Measurements from ENCODE around the gene MCTP2.
"Not testable (repeated sequence)": the region's sequence is repeated elsewhere in the genome, so short reads cannot be mapped to it uniquely, and the experiment has no call there.

The MCTP2 gene

DNA sequence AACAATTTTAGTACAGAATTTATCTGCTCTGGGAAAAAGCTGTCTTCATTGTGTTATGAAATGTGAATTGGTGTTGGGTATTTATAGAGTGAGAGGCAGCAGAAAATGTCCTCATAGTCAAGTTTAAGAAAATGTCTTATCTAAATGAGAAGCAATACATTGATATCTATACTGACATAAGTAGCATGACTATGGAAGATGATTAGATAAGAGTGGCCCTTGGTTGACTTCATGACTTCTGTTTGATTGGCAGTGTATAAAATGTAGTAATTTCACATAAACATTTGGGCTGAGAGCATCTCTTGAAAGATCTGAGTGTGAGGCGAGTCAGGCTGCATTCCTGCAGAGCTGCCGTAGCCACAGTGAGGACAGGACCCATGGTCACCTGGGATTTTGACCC lies 19.4 kb downstream of the MCTP2 start:
- H3K4me3 ChIP-seq (ENCODE audit: low read length in 2 of 2): no peak overlapping the region
- no peaks in the 10 kb centered on the region for H3K27me3 ChIP-seq (ENCODE audit: control insufficient read depth in 1 of 2, insufficient read depth in 2 of 2, low read length in 2 of 2)
- no peak overlapping the region for H3K27ac ChIP-seq (ENCODE audit: low read length)
- no peaks in the 10 kb centered on the region for H3K9me3 ChIP-seq (ENCODE audit: control insufficient read depth in 2 of 2, low read length in 2 of 2)
- H3K36me3 ChIP-seq (ENCODE audit: control insufficient read depth in 2 of 2, insufficient read depth in 2 of 2, low read length in 2 of 2): no peaks in the 10 kb centered on the region
- no peaks in the 10 kb centered on the region for H3K4me1 ChIP-seq (ENCODE audit: control insufficient read depth, insufficient read depth, low read length)
- H3K9ac ChIP-seq (ENCODE audit: low read length in 2 of 2): no peak overlapping the region

DNA sequence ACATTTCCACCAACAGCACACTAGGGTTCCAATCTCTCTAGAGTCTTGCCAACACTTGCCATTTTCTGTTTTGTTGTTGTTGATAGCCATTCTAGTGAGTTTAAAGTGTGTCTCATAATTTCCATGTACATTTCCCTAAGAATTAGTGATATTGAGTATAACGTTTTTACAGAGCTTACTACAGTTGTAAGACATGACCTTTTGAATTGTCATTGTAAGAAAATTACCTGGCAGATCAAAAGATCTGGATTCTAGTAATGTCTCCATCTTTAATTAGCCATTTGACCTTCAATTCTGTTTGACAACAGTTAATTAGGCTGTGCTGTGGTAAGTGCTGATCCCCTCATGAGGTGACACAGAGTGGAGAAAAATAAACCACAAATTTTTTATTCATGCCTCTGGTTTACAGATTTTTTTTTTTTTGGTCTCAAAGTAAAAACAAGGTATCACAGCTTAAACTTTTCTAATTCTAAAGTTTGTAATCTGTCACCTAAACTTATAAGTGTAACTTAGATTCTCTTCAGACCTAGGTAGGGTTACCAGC lies 20.9 kb downstream of the MCTP2 start:
- Histone ChIP-seq H3K36me3 (ENCODE audit: control insufficient read depth in 2 of 2, insufficient read depth in 2 of 2, low read length in 2 of 2) (no peaks in the 10 kb centered on the region), H3K27me3 (ENCODE audit: control insufficient read depth in 1 of 2, insufficient read depth in 2 of 2, low read length in 2 of 2) (no peaks in the 10 kb centered on the region), H3K9me3 (ENCODE audit: control insufficient read depth in 2 of 2, low read length in 2 of 2) (no peaks in the 10 kb centered on the region), H3K4me3 (ENCODE audit: low read length in 2 of 2) (no peak overlapping the region), H3K27ac (ENCODE audit: low read length) (no peak overlapping the region), H3K9ac (ENCODE audit: low read length in 2 of 2) (no peak overlapping the region), H3K4me1 (ENCODE audit: control insufficient read depth, insufficient read depth, low read length) (no peaks in the 10 kb centered on the region)

DNA sequence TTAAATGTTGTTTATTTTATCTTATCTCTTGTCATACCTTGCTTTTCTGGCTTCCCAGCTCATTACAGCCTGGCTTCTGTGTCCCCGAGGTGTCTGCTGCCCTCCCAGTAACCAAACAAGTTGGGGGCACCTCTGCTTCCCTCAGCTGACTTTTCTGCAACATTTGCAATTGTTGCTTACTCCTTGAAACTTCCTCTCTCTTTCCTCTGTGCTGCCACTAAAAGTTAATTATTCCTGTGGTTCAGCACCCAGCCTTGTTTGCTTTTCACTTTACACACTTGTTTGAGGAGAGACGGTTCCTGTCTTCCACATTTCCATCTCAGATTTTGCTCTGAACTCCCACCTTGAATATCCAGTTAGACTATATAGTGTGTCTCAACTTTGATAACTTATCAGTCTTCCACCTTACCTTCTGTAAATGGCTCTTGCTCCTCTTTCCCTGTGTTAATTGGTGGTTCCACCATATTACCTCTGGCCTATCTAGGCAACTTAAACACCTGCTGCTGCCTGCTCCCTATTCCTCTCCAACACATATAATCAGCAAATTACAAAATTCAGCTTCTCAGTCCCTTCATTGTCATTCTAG lies 21.6 kb downstream of the MCTP2 start:
- no peaks in the 10 kb centered on the region for H3K36me3 ChIP-seq (ENCODE audit: control insufficient read depth in 2 of 2, insufficient read depth in 2 of 2, low read length in 2 of 2)
- no peaks in the 10 kb centered on the region for H3K4me1 ChIP-seq (ENCODE audit: control insufficient read depth, insufficient read depth, low read length)
- no peaks in the 10 kb centered on the region for H3K27me3 ChIP-seq (ENCODE audit: control insufficient read depth in 1 of 2, insufficient read depth in 2 of 2, low read length in 2 of 2)
- H3K4me3 ChIP-seq (ENCODE audit: low read length in 2 of 2): no peak overlapping the region
- no peaks in the 10 kb centered on the region for H3K9me3 ChIP-seq (ENCODE audit: control insufficient read depth in 2 of 2, low read length in 2 of 2)
- H3K9ac ChIP-seq (ENCODE audit: low read length in 2 of 2): no peak overlapping the region
- H3K27ac ChIP-seq (ENCODE audit: low read length): no peak overlapping the region

DNA sequence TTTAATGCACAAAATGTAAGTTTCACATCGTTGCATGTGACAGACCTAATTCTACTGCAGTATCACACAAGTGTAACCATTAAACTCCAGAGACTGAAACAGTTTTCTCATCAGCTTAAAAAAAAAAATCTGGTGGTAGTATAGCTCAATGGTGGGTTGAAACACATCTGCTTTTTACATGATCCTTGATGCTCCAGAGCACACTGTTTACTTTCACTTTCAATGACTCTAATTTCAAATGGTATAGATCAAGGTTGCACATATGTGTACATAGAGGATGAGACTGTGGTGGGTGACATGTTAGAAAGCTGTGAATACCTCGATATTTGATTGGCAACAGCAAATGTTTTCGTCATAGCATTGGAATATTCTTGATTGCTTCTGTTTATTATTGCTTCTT lies 22.4 kb downstream of the MCTP2 start:
- Histone ChIP-seq H3K27me3 (ENCODE audit: control insufficient read depth in 1 of 2, insufficient read depth in 2 of 2, low read length in 2 of 2) (no peaks in the 10 kb centered on the region), H3K9me3 (ENCODE audit: control insufficient read depth in 2 of 2, low read length in 2 of 2) (no peaks in the 10 kb centered on the region), H3K4me1 (ENCODE audit: control insufficient read depth, insufficient read depth, low read length) (no peaks in the 10 kb centered on the region), H3K36me3 (ENCODE audit: control insufficient read depth in 2 of 2, insufficient read depth in 2 of 2, low read length in 2 of 2) (no peaks in the 10 kb centered on the region), H3K4me3 (ENCODE audit: low read length in 2 of 2) (no peak overlapping the region), H3K9ac (ENCODE audit: low read length in 2 of 2) (no peak overlapping the region), H3K27ac (ENCODE audit: low read length) (no peak overlapping the region)

DNA sequence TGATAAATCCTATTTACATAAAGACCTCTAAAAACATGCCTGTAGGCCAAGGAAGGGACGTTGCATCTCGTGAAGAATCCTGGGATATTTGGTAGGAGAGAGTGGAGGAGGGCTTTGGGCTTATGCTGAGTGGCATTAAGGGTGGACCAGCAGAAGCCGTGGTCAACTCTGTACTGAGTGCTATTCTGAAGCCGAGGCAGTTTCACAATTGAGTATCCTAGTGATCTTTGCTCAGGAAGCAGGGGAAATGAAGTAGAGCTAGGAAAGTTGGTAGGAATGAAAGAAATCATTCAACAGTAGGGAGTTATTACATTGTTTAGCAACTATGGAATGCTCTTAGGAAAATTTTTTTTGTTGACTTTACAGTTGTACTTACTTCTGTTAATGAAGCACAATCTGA lies 24.2 kb downstream of the MCTP2 start:
- H3K27me3 ChIP-seq (ENCODE audit: control insufficient read depth in 1 of 2, insufficient read depth in 2 of 2, low read length in 2 of 2): no peaks in the 10 kb centered on the region
- H3K9ac ChIP-seq (ENCODE audit: low read length in 2 of 2): no peak overlapping the region
- no peaks in the 10 kb centered on the region for H3K4me1 ChIP-seq (ENCODE audit: control insufficient read depth, insufficient read depth, low read length)
- no peaks in the 10 kb centered on the region for H3K9me3 ChIP-seq (ENCODE audit: control insufficient read depth in 2 of 2, low read length in 2 of 2)
- H3K4me3 ChIP-seq (ENCODE audit: low read length in 2 of 2): no peak overlapping the region
- H3K36me3 ChIP-seq (ENCODE audit: control insufficient read depth in 2 of 2, insufficient read depth in 2 of 2, low read length in 2 of 2): no peaks in the 10 kb centered on the region
- H3K27ac ChIP-seq (ENCODE audit: low read length): no peak overlapping the region

DNA sequence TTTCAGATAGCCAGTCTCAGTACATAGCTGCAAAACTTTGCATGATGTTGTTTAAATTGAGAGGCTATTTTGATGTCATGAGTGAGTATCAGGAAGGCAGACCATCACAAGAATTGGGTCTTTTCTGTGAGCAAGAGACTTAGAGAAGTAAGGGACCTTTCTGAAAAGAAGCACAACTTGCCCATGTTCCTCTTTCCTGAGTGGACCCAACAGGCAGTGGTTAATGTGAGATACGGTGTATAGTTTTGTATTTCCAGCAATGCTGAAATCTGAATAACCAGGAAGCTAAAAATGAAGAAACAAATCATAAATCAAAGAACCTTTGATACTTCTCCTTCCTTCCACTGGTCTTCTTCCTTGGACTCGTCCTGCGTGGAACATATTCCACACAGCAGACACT lies 25.1 kb downstream of the MCTP2 start:
- H3K9ac ChIP-seq (ENCODE audit: low read length in 2 of 2): no peak overlapping the region
- no peaks in the 10 kb centered on the region for H3K36me3 ChIP-seq (ENCODE audit: control insufficient read depth in 2 of 2, insufficient read depth in 2 of 2, low read length in 2 of 2)
- H3K4me3 ChIP-seq (ENCODE audit: low read length in 2 of 2): no peak overlapping the region
- H3K27me3 ChIP-seq (ENCODE audit: control insufficient read depth in 1 of 2, insufficient read depth in 2 of 2, low read length in 2 of 2): no peaks in the 10 kb centered on the region
- H3K27ac ChIP-seq (ENCODE audit: low read length): no peak overlapping the region
- no peaks in the 10 kb centered on the region for H3K4me1 ChIP-seq (ENCODE audit: control insufficient read depth, insufficient read depth, low read length)
- H3K9me3 ChIP-seq (ENCODE audit: control insufficient read depth in 2 of 2, low read length in 2 of 2): no peaks in the 10 kb centered on the region

DNA sequence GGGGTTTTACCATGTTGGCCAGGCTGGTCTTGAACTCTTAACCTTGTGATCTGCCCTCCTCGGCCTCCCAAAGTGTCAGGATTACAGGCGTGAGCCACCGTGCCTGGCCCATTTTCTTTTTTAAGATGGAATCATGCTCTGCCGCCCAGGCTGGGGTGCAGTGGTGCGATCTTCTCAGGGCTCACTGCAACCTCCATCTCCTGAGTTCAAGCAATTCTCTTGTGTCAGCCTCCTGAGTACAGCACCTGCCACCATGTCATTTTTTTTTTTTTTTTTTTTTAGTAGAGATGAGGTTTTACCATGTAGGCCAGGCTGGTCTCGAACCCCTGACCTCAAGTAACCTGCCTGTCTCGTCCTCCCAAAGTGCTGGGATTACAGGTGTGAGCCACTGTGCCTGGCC lies 26.4 kb downstream of the MCTP2 start:
- H3K27me3 ChIP-seq (ENCODE audit: control insufficient read depth in 1 of 2, insufficient read depth in 2 of 2, low read length in 2 of 2); H3K4me1 ChIP-seq (ENCODE audit: control insufficient read depth, insufficient read depth, low read length); H3K9me3 ChIP-seq (ENCODE audit: control insufficient read depth in 2 of 2, low read length in 2 of 2); H3K9ac ChIP-seq (ENCODE audit: low read length in 2 of 2); H3K36me3 ChIP-seq (ENCODE audit: control insufficient read depth in 2 of 2, insufficient read depth in 2 of 2, low read length in 2 of 2); H3K4me3 ChIP-seq (ENCODE audit: low read length in 2 of 2); H3K27ac ChIP-seq (ENCODE audit: low read length): not testable (repeated sequence)

DNA sequence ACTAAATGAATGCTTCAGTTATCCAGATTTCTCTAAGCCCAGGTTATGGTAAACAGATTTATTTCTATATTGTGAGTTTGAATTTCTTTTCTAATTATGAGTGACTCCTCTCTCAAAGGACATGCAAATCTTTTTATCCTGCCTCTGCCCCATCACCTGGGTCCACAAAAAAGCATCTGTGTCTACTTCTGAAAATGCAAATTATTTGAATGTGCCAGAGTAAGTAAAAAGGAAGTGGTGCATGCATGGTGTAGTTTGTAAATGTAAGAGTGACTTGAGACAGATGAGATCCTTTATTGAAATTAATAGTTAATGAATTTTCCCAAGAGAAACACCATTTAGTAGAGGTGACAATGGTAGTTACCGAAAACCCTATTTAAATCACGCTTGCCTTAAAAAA lies 26.9 kb downstream of the MCTP2 start:
- Histone ChIP-seq H3K27me3 (ENCODE audit: control insufficient read depth in 1 of 2, insufficient read depth in 2 of 2, low read length in 2 of 2) (no peaks in the 10 kb centered on the region), H3K9ac (ENCODE audit: low read length in 2 of 2) (no peak overlapping the region), H3K27ac (ENCODE audit: low read length) (no peak overlapping the region), H3K4me3 (ENCODE audit: low read length in 2 of 2) (no peak overlapping the region), H3K4me1 (ENCODE audit: control insufficient read depth, insufficient read depth, low read length) (no peaks in the 10 kb centered on the region), H3K36me3 (ENCODE audit: control insufficient read depth in 2 of 2, insufficient read depth in 2 of 2, low read length in 2 of 2) (no peaks in the 10 kb centered on the region), H3K9me3 (ENCODE audit: control insufficient read depth in 2 of 2, low read length in 2 of 2) (no peaks in the 10 kb centered on the region)

DNA sequence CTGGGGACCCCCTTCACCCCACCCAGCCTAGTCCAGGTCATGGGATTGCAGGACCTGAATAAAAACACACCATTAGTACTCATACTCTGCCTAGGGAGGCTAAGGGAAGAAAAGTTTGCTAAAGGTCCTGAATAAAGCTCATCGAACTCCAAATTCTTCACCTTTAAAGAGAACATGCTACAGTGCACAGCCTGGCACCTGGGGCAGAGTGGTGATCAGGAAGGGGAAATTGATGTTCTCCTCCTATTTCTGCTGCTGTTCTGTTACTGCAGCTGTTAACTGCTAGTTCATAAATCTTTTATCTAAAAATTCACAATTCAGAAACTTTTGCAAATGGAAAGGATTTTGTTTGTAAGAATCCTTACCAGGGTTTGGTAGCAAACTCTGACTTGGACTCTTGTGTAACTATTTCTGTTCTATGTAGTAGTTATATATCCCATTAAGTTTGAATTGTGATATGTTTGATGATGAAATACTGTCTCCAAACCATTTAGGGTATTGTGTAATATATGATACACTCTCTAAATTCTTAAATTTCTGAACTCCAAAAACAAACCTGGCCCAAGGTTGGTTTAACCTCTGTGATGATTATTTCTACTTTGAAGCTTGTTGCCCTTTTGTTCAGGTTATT lies 27.9 kb downstream of the MCTP2 start:
- Histone ChIP-seq H3K27ac (ENCODE audit: low read length) (no peak overlapping the region), H3K4me3 (ENCODE audit: low read length in 2 of 2) (no peak overlapping the region), H3K27me3 (ENCODE audit: control insufficient read depth in 1 of 2, insufficient read depth in 2 of 2, low read length in 2 of 2) (no peaks in the 10 kb centered on the region), H3K9ac (ENCODE audit: low read length in 2 of 2) (no peak overlapping the region), H3K9me3 (ENCODE audit: control insufficient read depth in 2 of 2, low read length in 2 of 2) (no peaks in the 10 kb centered on the region), H3K4me1 (ENCODE audit: control insufficient read depth, insufficient read depth, low read length) (no peaks in the 10 kb centered on the region), H3K36me3 (ENCODE audit: control insufficient read depth in 2 of 2, insufficient read depth in 2 of 2, low read length in 2 of 2) (no peaks in the 10 kb centered on the region)

DNA sequence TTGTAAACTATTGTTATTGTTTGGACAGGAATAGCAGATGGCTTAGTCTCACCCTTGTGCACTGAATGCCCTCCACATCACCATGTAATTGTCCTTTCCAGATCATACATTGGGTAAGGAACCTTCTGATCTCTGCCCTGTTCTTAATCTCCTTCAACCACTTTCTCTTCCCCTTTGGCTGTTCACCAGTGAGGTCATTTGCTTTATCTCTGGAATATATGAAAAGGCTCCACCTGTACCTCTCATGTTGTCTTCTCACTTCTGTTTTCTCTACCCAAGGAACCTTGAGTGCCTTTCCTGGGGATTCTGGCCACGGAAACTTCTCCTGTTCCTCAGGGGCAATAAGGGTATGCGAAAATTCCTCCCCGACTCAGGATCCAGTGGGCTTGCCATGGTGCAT lies 28.5 kb downstream of the MCTP2 start:
- Histone ChIP-seq H3K9me3 (ENCODE audit: control insufficient read depth in 2 of 2, low read length in 2 of 2) (no peaks in the 10 kb centered on the region), H3K4me1 (ENCODE audit: control insufficient read depth, insufficient read depth, low read length) (no peaks in the 10 kb centered on the region), H3K27ac (ENCODE audit: low read length) (no peak overlapping the region), H3K4me3 (ENCODE audit: low read length in 2 of 2) (no peak overlapping the region), H3K36me3 (ENCODE audit: control insufficient read depth in 2 of 2, insufficient read depth in 2 of 2, low read length in 2 of 2) (no peaks in the 10 kb centered on the region), H3K9ac (ENCODE audit: low read length in 2 of 2) (no peak overlapping the region), H3K27me3 (ENCODE audit: control insufficient read depth in 1 of 2, insufficient read depth in 2 of 2, low read length in 2 of 2) (no peaks in the 10 kb centered on the region)

DNA sequence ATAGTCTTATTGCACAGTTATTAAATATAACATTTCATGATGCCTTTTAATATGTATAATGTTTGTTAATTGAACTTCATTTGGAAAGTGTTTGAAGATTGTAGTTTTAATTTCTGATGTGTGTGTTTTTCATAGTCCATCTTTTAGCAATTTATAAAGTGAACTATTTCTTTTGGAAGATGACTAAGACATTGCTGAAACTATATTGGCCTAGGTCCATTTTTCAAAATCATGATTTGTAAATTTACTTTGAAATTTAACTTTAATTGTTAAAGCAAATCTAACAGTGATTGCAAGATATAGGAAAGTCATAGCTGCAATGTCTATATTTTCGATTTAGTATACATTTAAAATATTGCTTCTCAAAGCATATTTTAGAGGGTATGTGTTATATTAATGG lies 30.8 kb downstream of the MCTP2 start:
- H3K36me3 ChIP-seq (ENCODE audit: control insufficient read depth in 2 of 2, insufficient read depth in 2 of 2, low read length in 2 of 2): no peaks in the 10 kb centered on the region
- H3K4me3 ChIP-seq (ENCODE audit: low read length in 2 of 2): no peak overlapping the region
- H3K27me3 ChIP-seq (ENCODE audit: control insufficient read depth in 1 of 2, insufficient read depth in 2 of 2, low read length in 2 of 2): no peaks in the 10 kb centered on the region
- no peaks in the 10 kb centered on the region for H3K4me1 ChIP-seq (ENCODE audit: control insufficient read depth, insufficient read depth, low read length)
- no peak overlapping the region for H3K9ac ChIP-seq (ENCODE audit: low read length in 2 of 2)
- H3K27ac ChIP-seq (ENCODE audit: low read length): no peak overlapping the region
- H3K9me3 ChIP-seq (ENCODE audit: control insufficient read depth in 2 of 2, low read length in 2 of 2): no peaks in the 10 kb centered on the region
